Stimulated activated CD8-positive, alpha-beta memory T cell treated with anti-CD3 and anti-CD28 coated beads, Interleukin-12 subunit alpha, Interleukin-12 subunit beta, amount 100 ng/mL, for 4 hours (primary cell): Measurements from ENCODE around the gene COX7C.

Experiments used
- DNase-seq: peaks from one replicate; pipeline ENCODE4 v3.0.0-alpha.2; 2020; ENCODE audit warnings: low read depth

The COX7C gene

GRCh38 chr5:86665984-86666760 lies 48.4 kb downstream of the COX7C start:
- no peak for DNase-seq

GRCh38 chr5:86666981-86667380 lies 49.2 kb downstream of the COX7C start:
- DNase-seq: no peak
